ENCODE data around the gene MFAP5.

The MFAP5 gene, protein sequence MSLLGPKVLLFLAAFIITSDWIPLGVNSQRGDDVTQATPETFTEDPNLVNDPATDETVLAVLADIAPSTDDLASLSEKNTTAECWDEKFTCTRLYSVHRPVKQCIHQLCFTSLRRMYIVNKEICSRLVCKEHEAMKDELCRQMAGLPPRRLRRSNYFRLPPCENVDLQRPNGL

DNA sequence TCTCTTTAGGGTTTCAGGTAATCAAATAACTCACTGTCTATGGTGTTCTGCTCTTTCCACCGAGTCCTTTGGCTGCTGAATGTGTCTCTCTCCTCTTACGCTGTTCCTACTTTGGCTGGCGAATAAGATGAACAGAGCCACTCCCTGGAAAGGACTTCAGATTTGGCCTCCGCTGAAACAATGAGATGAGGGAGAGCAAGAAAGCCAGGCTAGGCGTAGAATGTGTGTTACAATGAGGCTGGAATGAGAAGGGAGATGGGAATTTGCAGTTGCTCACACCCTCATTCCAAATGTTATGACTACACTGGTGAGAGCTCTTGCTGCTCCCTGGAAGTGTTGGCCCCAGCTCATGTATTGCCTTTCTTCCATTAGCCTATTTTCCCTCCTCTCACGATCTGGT is at the start of gene MFAP5:
Gene MFAP5 (minus strand): TSS at position 234 of the 400 bp plus-strand sequence. CDS start 722 bp downstream, outside the sequence.
- no peak for DNase-seq

DNA sequence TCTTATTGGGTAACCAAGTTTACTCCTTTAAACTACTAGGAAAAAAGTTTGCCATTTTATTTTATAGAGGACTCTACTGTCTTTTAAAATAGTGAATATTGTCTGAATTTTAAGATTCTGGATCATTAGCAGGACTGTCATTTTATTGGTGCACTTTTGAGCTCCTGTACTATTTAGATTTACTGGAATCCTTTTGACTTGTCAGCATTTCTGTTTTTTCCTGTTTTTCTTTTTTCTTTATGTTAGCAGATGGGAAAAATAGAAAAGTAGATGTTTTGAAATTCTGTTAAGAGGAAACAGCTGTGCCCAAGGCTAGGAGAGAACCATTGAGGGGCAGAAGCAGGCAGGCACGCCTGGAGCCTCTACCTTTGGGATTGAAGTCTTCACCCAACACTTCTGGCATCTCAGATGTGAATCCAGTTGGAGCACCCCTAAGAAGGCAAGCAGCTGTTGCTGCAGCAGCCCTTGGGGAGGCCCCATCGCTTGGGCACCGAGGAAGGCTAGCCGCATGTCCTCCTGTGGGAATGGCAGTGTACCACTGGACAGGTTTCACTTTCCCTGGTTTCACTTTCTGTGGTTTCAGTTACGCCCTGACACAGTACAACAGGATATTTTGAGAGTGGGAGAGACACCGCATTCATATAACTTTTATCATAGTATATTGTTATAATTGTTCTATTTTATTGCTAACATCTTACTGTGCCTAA is 46.7 kb upstream of the MFAP5 start:
- DNase-seq: no peak

DNA sequence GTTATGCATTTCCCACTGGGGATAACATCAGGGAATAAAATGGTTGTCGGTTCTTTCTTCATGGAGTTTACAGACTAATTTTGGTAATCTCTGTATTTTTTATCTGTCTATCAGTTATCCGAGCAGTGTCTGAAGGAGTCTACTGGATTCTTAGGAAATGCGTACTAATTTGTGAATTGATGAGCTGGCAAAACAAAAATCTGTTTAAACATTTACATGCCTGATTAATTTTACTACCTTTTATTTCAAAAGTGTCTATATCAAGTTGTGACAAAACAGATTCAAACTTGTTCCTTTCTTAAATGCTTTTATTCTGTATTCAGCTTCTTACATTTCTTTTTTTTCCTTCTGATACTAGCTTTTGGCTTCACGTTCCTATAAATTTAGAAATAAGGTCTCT is 39.5 kb upstream of the MFAP5 start:
- DNase-seq: no peak

DNA sequence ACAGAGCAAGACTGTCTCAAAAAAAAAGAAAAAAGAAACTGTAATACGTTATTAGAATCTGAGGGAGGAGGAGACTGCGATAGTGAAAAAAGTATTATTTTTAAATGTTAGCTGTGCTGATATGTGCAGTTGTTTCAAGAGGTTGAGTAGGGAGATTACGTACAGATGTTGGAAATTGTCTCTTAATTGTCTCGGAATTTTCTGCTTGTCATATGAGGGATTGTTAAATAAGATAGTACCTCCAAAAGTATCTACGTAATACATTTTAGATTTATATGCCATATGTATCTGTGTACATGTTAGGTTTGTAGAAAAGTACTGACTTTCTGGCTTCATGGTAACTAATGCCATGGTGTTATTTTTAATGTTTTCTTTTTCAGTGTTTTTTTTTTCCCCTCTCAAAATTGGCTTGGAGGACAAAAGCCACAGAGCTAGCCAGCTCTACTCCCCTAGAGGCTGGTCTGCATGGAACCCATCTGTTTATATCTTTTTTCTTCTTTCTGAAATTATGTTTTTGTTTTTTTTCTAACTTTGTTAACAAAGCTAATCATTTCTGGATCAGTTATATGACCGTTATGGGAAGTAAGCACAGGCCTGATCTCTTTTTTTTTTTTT is 38.5 kb upstream of the MFAP5 start:
- DNase-seq: no peak

DNA sequence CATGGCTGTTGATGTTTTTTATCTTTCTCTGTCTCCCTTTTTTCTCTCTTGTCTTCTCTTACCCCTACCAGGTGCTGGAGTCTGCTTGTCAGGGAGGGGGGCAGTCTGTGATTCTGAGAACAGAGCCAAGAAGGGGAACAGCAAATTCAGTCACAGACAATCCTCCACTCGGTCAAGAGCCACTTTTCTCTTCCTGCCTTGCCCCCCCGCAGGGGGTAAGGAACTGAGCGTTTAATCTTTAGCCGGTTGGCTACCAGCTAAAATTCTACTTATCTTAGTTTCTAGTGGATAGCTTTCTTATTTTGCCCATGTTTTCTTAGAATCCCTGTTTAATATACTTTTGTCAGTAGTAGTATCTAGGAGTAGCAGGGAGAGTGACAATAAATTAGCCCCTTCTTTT is 37.1 kb upstream of the MFAP5 start:
- DNase-seq: no peak

DNA sequence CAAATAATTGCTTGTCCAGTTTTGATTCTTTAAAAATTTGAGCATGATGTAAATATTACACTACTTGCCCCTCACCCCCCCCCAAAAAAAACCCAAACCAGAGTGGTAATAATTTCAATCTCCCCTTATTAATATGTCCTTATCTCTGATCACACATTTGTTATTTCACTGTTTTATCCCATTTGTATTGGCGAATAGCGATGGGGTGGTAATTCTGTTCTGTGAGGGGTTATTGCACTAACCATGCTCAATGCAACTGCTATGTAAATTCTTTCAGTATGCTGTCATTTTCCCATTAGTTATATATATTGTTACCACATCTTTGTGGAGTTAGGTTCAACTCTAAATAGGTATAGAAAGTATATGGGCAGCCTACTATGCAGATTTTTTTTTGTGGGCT is 36.3 kb upstream of the MFAP5 start:
- no peak for DNase-seq

DNA sequence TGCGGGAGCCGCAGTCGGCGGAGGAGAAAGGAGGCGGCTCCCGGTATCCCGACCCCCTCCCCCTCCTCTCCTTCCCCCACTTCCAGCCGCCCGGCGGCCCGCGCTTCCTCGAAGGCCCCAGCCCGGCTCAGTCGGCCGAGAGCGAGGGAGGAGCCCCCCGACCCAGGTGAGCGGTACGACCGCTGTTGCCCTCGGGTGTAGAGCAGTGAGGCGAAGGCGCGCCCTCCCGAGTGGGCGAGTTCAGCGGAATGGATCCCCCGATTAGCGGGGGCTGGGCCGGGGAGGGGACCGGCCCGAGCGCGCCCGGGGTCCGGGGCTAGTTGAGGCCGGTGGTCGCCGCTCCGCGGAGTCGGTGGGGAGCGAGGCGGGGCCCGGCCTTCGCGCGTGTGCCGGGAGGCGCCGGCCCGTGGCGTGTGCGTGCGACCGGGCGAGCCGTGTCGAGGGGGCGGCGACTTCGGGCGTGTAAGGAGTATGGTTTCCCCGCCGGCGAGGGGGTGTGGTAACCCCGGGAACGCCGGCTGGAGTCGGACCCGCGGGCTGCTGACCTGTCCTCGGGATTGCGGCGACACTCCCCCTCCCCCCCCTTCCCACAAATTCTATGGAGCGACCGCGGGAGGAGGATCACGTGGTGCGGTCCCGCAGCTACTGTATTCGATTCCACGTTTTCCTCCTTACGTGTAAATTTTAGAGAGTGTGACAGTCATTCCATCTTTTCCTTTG is 35.7 kb upstream of the MFAP5 start:
- peak in 1 of 2 donors; percentile 41 for DNase-seq

DNA sequence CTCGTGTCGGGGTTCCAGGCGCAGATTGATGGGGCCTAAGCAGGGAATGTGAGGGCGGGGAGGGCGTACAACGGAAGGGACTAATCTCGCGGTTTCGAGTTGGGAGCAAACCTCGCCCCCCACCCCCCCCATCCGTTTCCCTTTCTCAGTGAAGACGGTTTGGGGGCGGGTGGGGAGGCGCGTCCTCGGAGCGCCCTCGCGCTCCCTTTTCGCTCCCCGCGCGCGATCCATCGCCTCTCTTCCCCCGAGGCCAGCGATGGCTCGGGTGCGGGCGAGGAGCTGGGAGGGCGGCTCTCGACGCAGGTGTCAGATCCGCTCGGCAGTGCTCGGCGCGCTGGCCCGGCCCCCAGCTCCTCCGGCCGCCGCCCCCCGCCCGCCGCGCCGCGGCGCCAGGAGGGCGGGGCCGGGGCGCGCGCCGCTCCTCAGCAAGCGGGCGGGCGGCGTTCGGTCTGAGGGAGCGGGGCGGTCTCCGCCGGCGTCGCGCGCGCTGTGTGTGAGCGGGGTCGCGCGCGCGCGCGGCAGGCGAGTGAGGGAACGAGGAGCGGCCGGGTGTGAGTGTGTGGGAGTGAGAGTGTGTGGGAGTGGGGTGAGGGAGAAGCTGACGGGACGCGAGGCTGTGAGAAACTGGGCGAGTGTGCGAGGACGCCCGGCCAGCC is 35.0 kb upstream of the MFAP5 start, which contains the start of gene RIMKLB:
Gene RIMKLB (plus strand): TSS at position 516 of the 656 bp plus-strand sequence. CDS start 15,876 bp downstream, outside the sequence.
- DNase-seq: peak; percentile 64 to 85

DNA sequence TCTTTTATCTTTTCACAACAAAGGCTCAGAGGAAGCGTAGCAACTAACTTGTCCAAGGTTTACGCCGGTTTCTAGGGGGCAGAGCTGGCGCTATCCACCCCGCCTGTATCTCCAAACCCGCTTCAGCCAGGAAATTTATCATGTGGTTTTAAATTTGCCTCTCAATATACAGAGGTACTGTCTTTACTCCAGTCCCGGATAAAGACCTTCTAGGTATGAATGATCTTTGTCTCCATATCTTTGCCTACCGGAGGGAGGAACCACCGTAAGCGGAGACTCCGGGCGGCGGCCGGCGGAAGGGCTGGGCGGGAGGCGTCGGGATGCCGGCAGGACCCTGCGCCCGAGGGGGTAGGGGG is 34.5 kb upstream of the MFAP5 start:
- peak; percentile 34 to 49 for DNase-seq

DNA sequence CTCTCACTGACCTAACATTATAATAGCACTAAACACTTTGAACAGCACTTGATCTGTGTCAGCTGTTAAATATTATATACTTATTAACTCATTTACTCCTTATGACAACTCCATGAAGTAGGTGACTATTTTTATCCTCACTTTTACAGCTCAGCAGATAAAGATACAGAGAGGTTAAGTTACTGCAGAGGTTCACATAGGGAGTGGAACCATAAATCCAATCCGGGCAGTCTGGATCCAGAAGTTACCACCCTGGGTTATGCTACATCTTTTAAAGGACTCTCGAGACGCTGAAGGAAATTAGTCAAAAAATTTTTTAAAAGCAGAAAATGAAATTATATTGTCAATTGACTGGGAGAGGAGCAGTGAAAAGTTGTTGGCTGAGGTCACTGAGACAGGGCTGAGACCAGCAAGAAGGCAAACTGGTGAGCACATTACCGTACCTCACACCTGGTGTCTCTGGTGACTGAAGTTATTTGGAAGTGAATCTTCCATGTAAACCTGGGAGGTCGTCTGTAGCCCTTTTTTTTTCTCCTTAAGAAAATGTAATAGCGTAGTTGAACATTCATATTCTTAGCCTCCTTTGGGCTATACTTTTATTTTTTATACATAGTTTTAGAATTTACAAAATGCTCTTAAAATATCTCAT is 33.9 kb upstream of the MFAP5 start:
- no peak for DNase-seq

DNA sequence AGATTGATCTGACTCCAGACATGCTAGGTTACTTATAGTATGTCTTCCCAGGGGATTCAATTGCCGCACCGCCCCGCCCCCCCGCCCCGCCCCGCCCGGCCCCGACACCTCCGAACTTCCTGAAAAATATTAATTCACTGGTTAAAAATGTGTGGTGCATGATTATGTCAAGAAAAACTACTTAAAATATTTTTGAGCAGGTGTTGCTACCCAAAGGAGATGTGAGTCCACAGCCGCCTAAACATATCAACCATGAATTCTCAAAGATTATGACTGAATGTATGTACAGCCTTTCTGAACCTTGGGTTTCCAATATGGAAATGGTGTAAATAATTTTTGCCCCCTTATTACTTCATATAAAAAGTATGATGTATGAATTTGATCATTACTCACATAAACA is 32.5 kb upstream of the MFAP5 start:
- no peak for DNase-seq

DNA sequence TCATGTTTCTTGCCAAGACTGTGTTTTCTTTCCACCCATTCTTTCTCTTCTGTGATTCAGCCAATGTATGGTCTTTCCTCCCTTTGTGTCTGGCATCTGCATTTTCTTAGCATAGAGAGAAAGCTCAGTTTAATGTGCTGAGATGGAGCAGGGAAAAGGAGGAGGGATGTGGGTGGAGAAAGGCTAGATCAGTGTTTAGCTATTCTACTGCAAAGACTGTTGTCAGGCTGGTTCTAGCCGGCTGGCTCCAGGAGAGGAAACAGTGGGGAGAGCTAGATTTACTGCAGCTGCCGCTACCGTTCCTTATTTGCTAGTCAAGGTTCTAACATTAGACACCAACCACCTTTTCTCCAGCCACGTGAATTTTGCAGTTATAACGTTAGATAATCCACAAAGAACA is 29.9 kb upstream of the MFAP5 start:
- peak; percentile 22 to 80 for DNase-seq

DNA sequence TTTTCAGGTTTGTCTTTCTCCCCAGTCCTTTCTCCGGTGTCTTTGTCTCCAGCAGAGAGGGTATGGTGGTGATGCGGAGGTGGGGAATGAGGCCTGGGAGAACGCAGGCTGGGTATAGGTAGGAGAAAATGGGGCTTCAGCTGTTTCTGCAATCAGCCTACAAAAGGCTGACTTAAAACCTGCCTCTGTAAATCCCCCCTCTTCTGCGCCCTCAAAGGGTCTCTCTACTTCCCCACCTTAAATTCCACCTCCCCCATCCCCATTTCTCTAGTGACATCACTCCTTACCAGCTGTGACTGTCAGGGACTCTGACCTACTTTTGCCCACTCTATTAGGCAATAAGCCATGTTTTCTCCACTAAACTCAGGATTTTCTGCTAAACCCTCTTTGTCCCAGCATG is 27.1 kb upstream of the MFAP5 start:
- DNase-seq: no peak

DNA sequence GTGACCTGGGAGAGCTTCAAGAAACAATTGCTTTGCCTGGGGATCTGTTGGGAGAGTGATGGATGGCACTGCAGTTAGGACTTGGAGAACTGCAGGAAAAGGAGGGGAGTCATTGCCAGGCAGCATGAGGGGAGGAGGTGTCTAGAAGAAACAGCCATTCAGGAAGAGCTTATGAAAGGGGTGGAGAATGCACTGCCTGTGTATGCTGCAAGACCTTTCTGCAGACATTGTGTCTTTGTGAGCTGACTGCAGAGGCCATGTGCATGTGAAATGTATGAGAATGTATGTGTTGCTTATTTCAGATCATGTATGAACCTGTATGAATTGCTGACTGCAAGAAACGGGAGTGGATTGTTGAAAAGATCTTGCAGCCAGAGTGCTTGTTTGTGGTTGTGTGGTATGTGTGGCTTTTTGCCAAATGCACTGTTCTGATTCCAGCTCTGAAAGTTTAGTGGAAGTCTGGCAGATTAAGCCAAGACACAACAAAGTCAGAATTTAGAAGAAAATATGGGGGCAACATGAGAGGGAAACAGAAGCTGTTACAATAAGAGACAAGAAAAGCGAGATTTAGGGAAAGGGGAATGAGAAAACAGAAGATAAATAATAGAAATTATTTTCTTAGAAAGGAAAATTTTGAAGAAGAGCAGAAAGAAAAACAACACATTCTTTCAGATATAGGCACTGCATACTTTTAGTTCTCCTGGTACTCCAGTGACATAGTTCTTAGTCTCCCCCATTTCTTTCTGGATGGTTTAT is 25.4 kb upstream of the MFAP5 start:
- peak; percentile 23 to 74 for DNase-seq

DNA sequence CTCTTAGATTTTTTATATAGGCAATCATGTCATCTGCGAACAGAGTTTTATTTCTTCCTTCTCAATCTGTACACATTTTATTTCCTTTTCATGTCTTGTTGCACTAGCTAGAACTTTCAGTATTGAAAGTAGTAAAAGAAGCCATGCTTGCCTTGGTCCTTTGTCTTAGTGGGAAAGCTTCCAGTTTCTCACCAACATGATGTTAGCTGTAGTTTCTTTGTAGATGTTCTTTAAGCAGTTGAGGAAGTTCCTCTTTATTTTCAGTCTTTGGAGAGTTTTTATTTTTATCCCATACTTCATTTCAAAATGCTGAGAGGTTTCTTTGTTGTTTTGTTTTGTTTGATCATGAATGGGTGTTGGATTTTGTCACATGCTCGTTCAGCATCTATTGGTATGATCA is 22.4 kb upstream of the MFAP5 start:
- DNase-seq: no peak

DNA sequence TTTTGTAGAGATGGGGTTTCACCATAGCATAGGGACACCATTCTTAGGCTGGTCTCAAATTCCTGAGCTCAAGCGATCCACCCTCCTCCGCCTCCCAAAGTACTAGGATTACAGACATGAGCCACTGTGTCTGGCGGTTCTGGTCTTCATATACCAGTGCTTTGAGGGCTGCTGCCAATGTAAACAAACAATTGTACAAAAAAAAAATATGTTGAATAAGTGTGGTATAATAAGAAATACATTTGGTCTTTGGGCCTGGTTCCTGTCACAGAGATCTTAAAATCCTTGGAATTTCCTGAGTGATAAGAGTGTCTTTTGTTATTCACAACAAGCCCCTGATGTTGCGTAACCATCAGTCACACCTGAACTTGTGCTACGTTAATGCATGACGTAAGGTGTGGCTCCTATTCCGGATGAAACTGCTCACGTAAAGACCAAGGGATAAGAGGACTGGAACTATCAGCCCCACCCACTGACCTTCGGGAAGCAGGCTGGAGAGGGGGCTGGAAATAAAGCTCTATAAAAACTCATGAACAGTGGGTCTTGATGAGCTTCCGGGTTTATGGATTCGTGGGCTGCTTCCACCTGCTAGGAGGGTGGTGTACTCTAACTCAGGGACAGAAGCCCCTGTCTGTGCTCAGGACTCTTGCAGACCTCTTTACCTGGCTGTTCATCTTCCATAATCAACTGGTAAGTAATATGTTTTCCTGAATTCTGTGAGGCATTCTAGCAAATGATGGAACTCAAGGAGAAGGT is 18.7 kb upstream of the MFAP5 start:
- no peak for DNase-seq

DNA sequence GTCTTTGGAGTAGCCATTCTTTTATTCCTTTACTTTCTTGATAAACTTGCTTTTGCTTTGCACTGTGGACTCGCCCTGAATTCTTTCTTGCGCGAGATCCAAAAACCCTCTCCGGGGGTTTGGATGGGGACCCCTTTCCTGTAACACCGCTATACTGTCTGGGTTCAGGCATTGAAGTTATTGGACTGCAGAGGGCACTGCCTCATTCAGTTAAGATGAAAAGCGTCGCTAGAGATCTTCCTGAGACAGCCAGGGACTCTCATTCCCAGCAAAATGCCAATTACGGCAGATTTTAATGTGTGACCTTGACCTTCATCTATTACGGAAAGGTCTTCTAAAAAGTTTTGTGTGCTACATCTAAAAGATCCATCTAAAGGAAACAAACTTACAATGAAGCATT is 17.9 kb upstream of the MFAP5 start:
- DNase-seq: no peak

DNA sequence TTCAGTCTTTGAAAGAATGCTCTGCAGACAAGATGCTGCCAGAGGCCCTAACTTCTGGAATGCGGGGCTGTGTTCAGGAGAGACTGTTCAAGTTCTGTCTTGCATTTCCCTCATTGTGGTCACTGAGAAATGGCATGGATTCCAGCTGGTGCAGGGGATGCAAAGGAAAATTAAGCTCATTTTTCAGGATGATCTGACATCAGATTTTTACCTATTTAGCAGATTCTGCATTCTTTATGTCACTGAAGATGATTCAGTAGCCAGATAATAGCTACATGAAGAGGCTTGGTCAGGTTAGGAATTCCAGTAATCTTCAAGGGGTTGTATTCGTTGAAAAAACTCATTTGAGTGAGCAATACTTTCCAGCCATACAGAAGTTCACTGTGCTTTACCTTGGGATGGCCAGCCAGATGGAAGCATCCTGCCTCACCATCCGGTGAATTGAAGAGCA is 16.1 kb upstream of the MFAP5 start:
- DNase-seq: no peak

DNA sequence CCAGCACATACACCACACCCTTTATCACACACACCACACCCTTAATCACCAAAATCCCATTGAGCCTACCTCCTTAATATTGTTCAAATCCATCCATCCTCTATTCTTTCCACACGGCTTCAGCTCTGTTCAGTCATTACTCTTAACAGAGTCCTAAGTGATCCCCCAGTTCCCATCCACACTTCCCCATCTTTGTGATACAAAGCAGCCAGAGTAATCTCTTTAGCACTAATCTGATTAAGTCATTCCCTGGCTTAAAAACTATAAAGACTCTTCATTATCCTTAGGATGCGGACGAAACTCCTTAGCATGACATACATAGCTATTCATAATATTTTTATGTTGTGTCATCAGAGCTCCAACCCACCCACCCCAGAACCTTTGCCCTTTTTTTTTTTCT is 14.7 kb upstream of the MFAP5 start:
- DNase-seq: no peak

DNA sequence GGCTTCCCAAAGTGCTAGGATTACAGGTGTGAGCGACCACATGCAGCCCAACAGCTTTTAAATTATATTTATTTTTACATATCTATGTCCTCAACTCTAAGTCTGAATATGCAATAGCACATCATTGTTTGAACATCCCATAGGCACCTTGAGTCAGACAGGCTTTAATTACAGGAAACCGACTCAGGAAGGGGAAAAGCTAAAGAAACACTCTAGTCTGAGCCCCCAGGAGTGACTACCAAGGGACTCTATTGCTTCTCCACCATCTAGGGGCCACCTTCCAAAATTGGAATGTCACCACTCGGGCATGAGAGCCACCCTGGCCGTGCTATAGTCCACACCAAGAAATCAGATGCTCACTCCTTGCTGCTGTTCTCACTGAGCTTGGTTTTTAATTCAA is 14.0 kb upstream of the MFAP5 start:
- DNase-seq: no peak

DNA sequence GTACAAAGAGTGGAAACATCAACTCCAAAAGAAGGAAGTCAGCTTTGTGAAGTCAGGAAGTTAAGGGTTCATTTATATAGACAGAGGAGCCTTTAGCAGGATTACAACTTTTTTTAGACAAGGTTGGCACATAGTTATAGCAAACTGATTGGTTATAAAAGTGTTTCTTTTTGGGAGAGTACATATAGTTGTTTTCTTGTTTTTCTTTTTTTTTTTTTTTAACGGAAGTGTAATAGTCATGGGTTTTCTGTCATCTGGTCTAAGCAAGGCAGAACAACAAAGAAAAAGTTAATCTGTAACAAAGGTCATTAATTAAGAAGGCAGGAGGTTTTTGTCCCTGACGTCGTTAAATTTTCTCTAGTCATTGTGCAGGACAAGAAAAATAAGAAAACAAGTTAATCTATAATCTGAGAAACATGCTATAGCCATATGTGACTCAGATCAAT is 13.0 kb upstream of the MFAP5 start:
- DNase-seq: no peak
